HG03025 (cell line): ENCODE data around the gene TST.

Experiments
- ATAC-seq: cut with Tn5 transposase; IDR thresholded peaks from one replicate; pipeline ENCODE4 v1.9.1; 2021; ENCODE audit warnings: mild to moderate bottlenecking, moderate library complexity; ENCODE audit not compliant: unreplicated experiment, low FRiP score

TST gene

GRCh38 chr22:37032535-37033460 lies 13.6 kb upstream of the TST start:
- ATAC-seq: no peak

GRCh38 chr22:37032134-37032534 lies 12.9 kb upstream of the TST start:
- no peak for ATAC-seq

DNA sequence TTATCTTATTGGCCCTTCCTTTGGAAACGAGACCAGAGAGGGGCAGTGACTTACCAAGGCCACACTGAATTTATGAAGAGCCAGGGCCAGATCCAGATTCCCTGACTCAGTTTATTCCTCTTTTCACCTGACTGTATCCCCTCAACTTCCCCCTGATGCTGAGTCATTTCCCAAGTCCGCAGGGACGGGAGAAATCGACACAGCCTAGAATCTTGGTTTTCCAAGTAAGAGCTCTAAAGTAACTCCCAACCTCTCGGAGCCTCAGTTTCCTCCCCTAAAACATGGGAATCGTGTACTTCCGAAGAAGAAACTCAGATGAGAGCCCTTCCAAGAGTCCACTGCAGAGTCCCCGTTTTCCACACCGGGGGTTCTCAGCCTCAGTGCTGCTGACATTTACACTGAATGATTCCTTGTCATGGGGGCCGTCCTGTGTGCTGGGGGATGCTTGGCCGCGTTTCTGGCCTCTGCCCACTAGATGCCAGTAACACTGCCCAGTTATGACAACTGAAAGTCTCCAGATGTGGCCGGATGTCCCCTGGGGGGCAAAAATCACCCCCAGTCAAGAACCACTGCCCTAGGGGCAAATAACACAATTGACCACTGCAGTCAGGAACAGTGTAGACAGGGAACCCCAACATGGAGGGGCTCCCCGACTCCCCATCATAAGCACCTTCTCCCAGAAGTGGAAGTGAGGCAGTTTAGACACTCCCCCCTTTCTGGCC lies 11.5 kb upstream of the TST start:
- no peak for ATAC-seq

- ATAC-seq: no peak
These were observed 9.7 kb upstream of the TST start for GRCh38 chr22:37028692-37029674.

- no peak for ATAC-seq
These were observed 8.3 kb upstream of the TST start for GRCh38 chr22:37027556-37027955.

DNA sequence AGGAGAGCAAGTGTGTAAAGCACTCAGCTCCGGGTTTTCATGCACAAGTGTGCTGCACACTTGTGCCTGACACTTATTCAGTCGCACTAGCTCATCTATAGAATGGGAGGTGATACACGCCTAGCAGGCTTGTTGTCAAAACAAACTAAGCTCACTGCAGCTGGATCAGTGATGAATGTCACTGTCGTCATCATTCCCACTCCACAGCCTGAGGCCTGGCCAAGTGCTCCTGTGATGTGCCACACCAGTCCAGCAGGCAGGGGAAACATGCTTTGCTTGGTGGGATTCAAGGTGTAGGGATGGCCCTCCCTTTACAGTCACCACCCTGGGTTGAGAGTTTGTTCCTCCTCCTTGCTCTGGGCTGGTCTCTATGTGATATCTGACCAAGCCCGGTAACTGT lies 7.1 kb upstream of the TST start:
- ATAC-seq: no peak

- ATAC-seq: no peak
These were observed 6.3 kb upstream of the TST start for GRCh38 chr22:37025500-37026070.

DNA sequence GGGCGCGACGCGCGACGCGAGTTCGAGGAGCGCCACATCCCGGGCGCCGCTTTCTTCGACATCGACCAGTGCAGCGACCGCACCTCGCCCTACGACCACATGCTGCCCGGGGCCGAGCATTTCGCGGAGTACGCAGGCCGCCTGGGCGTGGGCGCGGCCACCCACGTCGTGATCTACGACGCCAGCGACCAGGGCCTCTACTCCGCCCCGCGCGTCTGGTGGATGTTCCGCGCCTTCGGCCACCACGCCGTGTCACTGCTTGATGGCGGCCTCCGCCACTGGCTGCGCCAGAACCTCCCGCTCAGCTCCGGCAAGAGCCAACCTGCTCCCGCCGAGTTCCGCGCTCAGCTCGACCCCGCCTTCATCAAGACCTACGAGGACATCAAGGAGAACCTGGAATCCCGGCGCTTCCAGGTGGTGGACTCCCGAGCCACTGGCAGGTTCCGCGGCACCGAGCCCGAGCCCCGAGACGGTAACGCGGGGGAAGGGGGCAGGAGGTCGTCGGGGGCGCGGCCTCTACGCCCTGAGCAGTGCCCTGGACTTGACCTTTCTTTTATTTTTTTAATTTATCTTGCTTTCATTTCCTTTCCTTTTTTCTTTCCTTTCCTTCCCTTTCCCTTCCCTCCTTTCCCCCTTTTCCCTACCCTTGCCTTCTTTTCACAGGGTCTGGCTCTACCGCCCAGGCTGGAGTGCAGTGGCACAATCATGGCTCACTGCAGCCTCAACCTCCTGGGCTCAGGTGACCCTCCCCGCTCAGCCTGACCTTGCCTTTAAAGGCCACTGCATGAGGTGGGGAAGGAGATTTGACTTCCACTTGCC lies 5.3 kb upstream of the TST start:
- no peak for ATAC-seq

DNA sequence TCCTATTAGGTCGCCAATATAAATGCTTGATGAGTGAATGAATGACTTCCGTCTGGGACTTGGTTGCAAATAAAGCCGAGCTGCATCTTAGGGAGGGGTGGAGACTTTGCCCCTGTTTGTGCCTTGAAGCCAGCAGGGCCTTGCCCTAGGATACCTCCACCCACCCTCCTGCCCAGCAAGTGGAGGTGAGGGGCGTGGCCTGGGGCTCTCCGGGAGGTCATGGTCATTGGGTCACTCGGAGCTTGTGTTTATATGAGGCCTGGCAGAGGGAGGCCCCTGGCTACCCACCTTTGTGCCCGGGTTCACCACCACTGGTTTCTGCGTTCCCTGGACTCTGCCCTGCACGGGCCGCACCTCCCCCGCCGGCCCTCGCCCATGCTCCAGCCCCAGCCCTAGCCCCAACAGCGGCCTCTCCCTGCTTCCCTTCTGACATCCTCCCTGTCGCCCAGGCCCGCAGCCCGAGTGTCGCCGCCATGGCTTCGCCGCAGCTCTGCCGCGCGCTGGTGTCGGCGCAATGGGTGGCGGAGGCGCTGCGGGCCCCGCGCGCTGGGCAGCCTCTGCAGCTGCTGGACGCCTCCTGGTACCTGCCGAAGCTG lies 4.6 kb upstream of the TST start:
- ATAC-seq: no peak

DNA sequence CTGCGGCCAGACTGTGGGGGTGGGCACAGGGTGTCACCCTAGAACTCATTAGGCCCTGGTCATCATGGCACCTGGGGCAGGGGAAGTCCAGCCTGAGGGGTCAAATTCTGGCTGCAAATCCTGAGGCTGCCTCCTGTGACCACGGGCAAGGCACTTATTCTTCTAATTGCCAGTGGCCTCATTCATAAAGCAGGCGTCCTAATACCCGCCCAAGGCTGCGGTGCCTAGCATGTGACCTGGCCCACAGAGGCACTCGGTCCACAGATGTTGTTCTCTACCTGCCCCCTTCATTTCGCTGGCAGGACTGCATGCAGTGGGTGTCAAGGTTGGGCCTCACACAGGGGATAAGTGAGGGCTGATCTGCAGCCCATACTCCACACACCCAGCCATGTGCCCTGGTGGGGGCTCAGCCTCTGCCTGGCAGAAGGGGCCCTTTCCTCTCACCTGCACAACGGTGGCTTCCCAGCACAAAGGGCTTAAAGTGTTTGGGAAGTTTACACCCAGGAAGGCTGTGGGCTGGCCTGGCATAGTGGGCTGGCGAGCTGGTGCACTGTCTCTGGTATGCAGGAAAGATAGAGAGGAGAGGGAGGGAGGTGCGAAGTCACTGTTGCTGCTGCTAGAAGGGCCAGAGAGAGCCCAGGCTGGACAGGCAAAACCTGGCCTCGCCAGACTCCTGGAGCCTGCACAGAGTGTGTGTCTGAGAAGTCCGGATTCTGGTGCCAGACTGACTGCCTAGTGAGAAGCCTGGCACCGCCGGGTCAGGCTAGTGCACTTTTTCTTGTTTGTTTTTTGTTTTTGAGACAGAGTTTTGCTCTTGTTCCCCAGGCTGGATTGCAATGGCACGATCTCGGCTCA lies 3.5 kb upstream of the TST start:
- ATAC-seq: no peak

- no peak for ATAC-seq
These were observed 2.6 kb upstream of the TST start for GRCh38 chr22:37021710-37022482.

GRCh38 chr22:37021041-37021440 lies 1.8 kb upstream of the TST start:
- ATAC-seq: no peak

DNA sequence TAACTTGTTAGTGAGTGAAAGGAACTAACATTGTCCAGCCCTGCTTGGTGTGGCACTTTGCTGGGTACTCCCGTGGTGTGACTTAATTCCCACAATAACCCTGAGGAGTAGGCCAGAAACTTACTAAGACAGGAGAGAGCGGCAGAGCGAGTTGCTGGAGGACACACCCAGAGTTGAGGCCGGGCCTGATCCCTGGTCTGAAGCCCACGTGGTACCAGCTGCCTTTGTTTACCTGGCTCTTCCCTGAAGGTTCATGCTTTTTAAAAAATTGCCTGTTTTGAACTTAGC lies 889 bp upstream of the TST start:
- ATAC-seq: no peak

DNA sequence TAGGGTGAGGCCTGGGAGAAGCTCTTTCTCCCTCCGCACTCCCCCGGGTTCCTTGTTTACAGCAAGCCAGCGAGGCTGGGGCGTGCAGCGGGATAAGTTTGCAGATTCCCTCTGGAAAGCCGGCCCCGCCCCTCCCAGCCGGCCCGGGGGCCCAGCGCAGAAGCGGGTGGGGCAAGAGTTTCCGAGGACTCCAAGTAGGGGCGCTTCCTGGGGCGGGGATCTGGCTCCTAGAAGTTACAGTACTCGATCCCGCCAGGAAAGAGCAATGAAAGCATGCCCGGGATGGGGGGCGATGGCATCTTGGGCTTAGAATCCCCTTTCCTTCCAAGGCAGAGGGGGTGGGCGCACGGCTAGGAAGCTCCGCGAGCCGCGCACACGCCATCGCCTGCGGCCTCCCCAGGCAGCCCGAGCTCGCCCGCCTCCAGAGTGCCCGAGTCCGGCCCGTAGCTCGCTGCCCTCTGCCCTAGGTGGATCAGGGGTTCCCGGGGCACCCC lies 385 bp downstream of the TST start:
- no peak for ATAC-seq

- ATAC-seq: no peak
These were observed 997 bp downstream of the TST start for GRCh38 chr22:37018086-37018814.

GRCh38 chr22:37017356-37017755 lies 1.9 kb downstream of the TST start:
- no peak for ATAC-seq
